Liver (tissue), 9 donors: ENCODE measurements around the gene HSFX3. TPM values are rescaled to one million over a fixed set of nuclear protein-coding genes. Genes with fewer than 3 reads are reported as not detected.
"Not testable (repeated sequence)": the region's sequence is repeated elsewhere in the genome, so short reads cannot be mapped to it uniquely, and the experiment has no call there.

Source experiments
- DNase-seq: peaks from one replicate; pipeline ENCODE4 v3.0.0-alpha.2; 2017; ENCODE audit warnings: low spot score
- H3K27ac ChIP-seq, 2 donors: one replicate each; pipeline ENCODE4 v1.7.0; 2013; ENCODE audit warnings: inconsistent platforms in 2 of 2, low read length in 2 of 2, control low read depth in 1 of 2, low read depth in 1 of 2, mild to moderate bottlenecking in 1 of 2
- H3K27me3 ChIP-seq, 4 donors: one replicate each; pipeline versions ENCODE4 v1.6.1 to v1.7.0; 2013; ENCODE audit warnings: low read length in 3 of 4, inconsistent platforms in 1 of 4, mild to moderate bottlenecking in 1 of 4, moderate library complexity in 1 of 4; ENCODE audit not compliant: control insufficient read depth in 4 of 4, insufficient read depth in 4 of 4
- H3K36me3 ChIP-seq, 4 donors: one replicate each; pipeline versions ENCODE4 v1.6.1 to v1.7.0; 2013; ENCODE audit warnings: low read length in 3 of 4, mild to moderate bottlenecking in 3 of 4, low read depth in 1 of 4, moderate library complexity in 1 of 4; ENCODE audit not compliant: control insufficient read depth in 4 of 4, insufficient read depth in 3 of 4
- H3K4me1 ChIP-seq, 4 donors: one replicate each; pipeline versions ENCODE4 v1.6.1 to v1.7.0; 2013; ENCODE audit warnings: low read length in 3 of 4, mild to moderate bottlenecking in 3 of 4, moderate library complexity in 1 of 4; ENCODE audit not compliant: control insufficient read depth in 4 of 4, insufficient read depth in 4 of 4
- H3K4me3 ChIP-seq, 3 donors: one replicate each; pipeline versions ENCODE4 v1.6.1 to v1.7.0; 2013; ENCODE audit warnings: low read length in 3 of 3, control low read depth in 1 of 3, low read depth in 1 of 3, mild to moderate bottlenecking in 1 of 3
- H3K9ac ChIP-seq, 2 donors: one replicate each; pipeline ENCODE4 v1.7.0; 2013; ENCODE audit warnings: low read length in 2 of 2, mild to moderate bottlenecking in 2 of 2, moderate library complexity in 2 of 2, control low read depth in 1 of 2, low read depth in 1 of 2
- H3K9me3 ChIP-seq, 4 donors: one replicate each; pipeline versions ENCODE4 v1.6.1 to v1.7.0; 2013; ENCODE audit warnings: low read length in 3 of 4; ENCODE audit not compliant: control insufficient read depth in 4 of 4
- ATF3 ChIP-seq: IDR thresholded peaks from 2 replicates; pipeline ENCODE4 v1.6.1; 2016; ENCODE audit warnings: antibody characterized with exemption
- CTCF ChIP-seq: fragments of 150-350 bp; IDR thresholded peaks from 2 replicates; pipeline ENCODE4 v1.5.1; 2017; ENCODE audit warnings: improper control_type of control experiment, low read depth, low read length; ENCODE audit not compliant: missing input control
- EGR1 ChIP-seq, 2 donors: IDR thresholded peaks; 2 replicates each; pipeline ENCODE4 v1.6.1; 2016 to 2018; ENCODE audit warnings: antibody characterized with exemption in 2 of 2, low read depth in 2 of 2
- FOXA1 ChIP-seq: IDR thresholded peaks from 2 replicates; pipeline ENCODE4 v1.6.1; 2016; ENCODE audit warnings: antibody characterized with exemption
- FOXA2 ChIP-seq: IDR thresholded peaks from 2 replicates; pipeline ENCODE4 v1.6.1; 2016; ENCODE audit warnings: antibody characterized with exemption
- MAX ChIP-seq: IDR thresholded peaks from 2 replicates; pipeline ENCODE4 v1.6.1; 2016; ENCODE audit warnings: antibody characterized with exemption
- RAD21 ChIP-seq, 2 donors: IDR thresholded peaks; 2 replicates each; pipeline ENCODE4 v1.6.1; 2016; ENCODE audit warnings: antibody characterized with exemption in 2 of 2, mild to moderate bottlenecking in 2 of 2
- REST ChIP-seq: IDR thresholded peaks from 2 replicates; pipeline ENCODE4 v1.6.1; 2016; ENCODE audit warnings: antibody characterized with exemption, mild to moderate bottlenecking
- SP1 ChIP-seq: IDR thresholded peaks from 2 replicates; pipeline ENCODE4 v1.6.1; 2018; ENCODE audit warnings: antibody characterized with exemption, mild to moderate bottlenecking
- TAF1 ChIP-seq: conservative IDR thresholded peaks from 2 replicates; pipeline ENCODE4 v1.6.1; 2016; ENCODE audit warnings: antibody characterized with exemption, mild to moderate bottlenecking
- YY1 ChIP-seq: IDR thresholded peaks from 2 replicates; pipeline ENCODE4 v1.6.1; 2016; ENCODE audit warnings: antibody characterized with exemption, mild to moderate bottlenecking
- ZBTB33 ChIP-seq: IDR thresholded peaks from 2 replicates; pipeline ENCODE4 v1.6.1; 2016; ENCODE audit warnings: antibody characterized with exemption
- WGBS: extraction: QIAGEN DNeasy Blood & Tissue Kit; methylation state at CpG from one replicate; pipeline ENCODE4 v1.1.7; 2013; 5-methylcytosine and 5-hydroxymethylcytosine counted together
- polyA plus RNA-seq, 2 donors: library from polyadenylated mRNA; stranded (reverse) in 1 of 2; unstranded in 1 of 2; fragments of 200-250 nt in 1 of 2; fragments of >200 nt in 1 of 2; fragmentation: Nextera tagmentation in 1 of 2; extraction: Ambion mirVana in 1 of 2; gene quantifications; one replicate each; pipeline versions ENCODE4 v1.2.1 to v1.2.3, GENCODE V29; 2013 to 2015
- total RNA-seq, 2 donors: library from RNA; depleted of rRNA; stranded (reverse); fragments of >200 nt; gene quantifications; one replicate each; pipeline ENCODE4 v1.2.3, GENCODE V29; 2014
- donor health status: healthy.
- donor health status: healthy.
- donor health status: healthy.
- donor health status: healthy.
- donor health status: healthy.

HSFX3 gene
- total and polyA plus RNA-seq, 4 donors, result not detected

- Histone ChIP-seq H3K27me3 (no peaks in the 10 kb centered on the region), H3K4me3 (peak within 1 kb of the TSS; percentile 63 to 78 (median 65)), H3K36me3 (peaks cover 0 to 16% (median 5%) of the 10 kb centered on the region in 4 donors), H3K27ac (peak within 1 kb of the TSS; percentile 87 to 89), H3K9me3 (no peaks in the 10 kb centered on the region), H3K9ac (peak within 1 kb of the TSS; percentile 33 to 44), H3K4me1 (peaks cover 0 to 10% (median 7%) of the 10 kb centered on the region in 4 donors)
- TF ChIP-seq RAD21 (IDR thresholded peaks at IDR 0.05) (peak in 1 of 2 donors; percentile 4), MAX (no peak), REST (peak; percentile 42), YY1 (no peak), FOXA1 (no peak), FOXA2 (no peak), SP1 (peak; percentile 18), EGR1 (IDR thresholded peaks at IDR 0.05; ENCODE audit: low read depth in 2 of 2) (peak; percentile 71 to 92)
- DNase-seq, result peak; percentile 80
- WGBS, result under 1% methylated on average over 52 of the region's 54 CpGs
These were observed 44.6 kb downstream of the HSFX3 start, which contains the start of gene IDS for GRCh38 chrX:149504915-149505651. Gene IDS (minus strand): TSS chrX:149505306. CDS start chrX:149505137, 169 bp downstream.

- peak overlapping the region; percentile 87 to 89 for H3K27ac ChIP-seq
- H3K9ac ChIP-seq, result peak overlapping the region; percentile 33 to 44
- H3K27me3 ChIP-seq, result no peaks in the 10 kb centered on the region
- H3K9me3 ChIP-seq, result no peaks in the 10 kb centered on the region
- H3K4me3 ChIP-seq, result peak overlapping the region; percentile 63 to 78 (median 65)
- DNase-seq, result no peak
- WGBS, result 60% methylated on average over 10 of the region's 10 CpGs
- peaks cover 0 to 10% (median 7%) of the 10 kb centered on the region in 4 donors for H3K4me1 ChIP-seq
- H3K36me3 ChIP-seq, result peaks cover 0 to 19% (median 7%) of the 10 kb centered on the region in 4 donors
- no peak for TF ChIP-seq ZBTB33
- no peak for TF ChIP-seq TAF1
- TF ChIP-seq CTCF, result no peak
- TF ChIP-seq ATF3, result no peak
- TF ChIP-seq FOXA1, result no peak
- TF ChIP-seq FOXA2, result no peak
These were observed 45.4 kb downstream of the HSFX3 start for GRCh38 chrX:149504226-149504914.

GRCh38 chrX:149503446-149503845, 46.3 kb downstream of the HSFX3 start:
- not testable (repeated sequence) for DNase-seq, H3K27ac ChIP-seq, H3K4me3 ChIP-seq, H3K9me3 ChIP-seq, H3K9ac ChIP-seq, H3K27me3 ChIP-seq
- Histone ChIP-seq H3K4me1 (peaks cover 0 to 10% (median 7%) of the 10 kb centered on the region in 4 donors), H3K36me3 (peaks cover 0 to 20% (median 8%) of the 10 kb centered on the region in 4 donors)
- WGBS, result 64% methylated on average over 5 of the region's 10 CpGs

GRCh38 chrX:149502923-149503322, 46.8 kb downstream of the HSFX3 start:
- 75% methylated on average over 5 of the region's 5 CpGs for WGBS
- peaks cover 0 to 10% (median 7%) of the 10 kb centered on the region in 4 donors for H3K4me1 ChIP-seq
- not testable (repeated sequence) for H3K9ac ChIP-seq, H3K27ac ChIP-seq, H3K9me3 ChIP-seq, H3K4me3 ChIP-seq, H3K27me3 ChIP-seq, DNase-seq
- H3K36me3 ChIP-seq, result peaks cover 1 to 22% (median 12%) of the 10 kb centered on the region in 4 donors
